ENCODE data around the gene ERG. TPM values are rescaled to one million over a fixed set of nuclear protein-coding genes. Genes with fewer than 3 reads are reported as not detected.

The ERG gene
- total RNA-seq, 2 experiments from 2014 or later, result not detected

GRCh38 chr21:38489729-38490128 lies 8.5 kb downstream of the ERG start:
- TF ChIP-seq CTCF (IDR thresholded peaks at IDR 0.05), result no peak
- no peak overlapping the region for H3K4me3 ChIP-seq (ENCODE audit: low read length)
- H3K4me1 ChIP-seq (ENCODE audit: insufficient read depth, low read length), result no peaks in the 10 kb centered on the region
- H3K36me3 Mint-ChIP-seq (ENCODE audit: low read depth), result no peaks in the 10 kb centered on the region
- H3K4me1 Mint-ChIP-seq (ENCODE audit: low read depth), result no peaks in the 10 kb centered on the region
- H3K27ac Mint-ChIP-seq, result no peak overlapping the region
- POLR2A ChIA-PET, result no interaction called here
- H3K27me3 Mint-ChIP-seq, result peaks cover 49% of the 10 kb centered on the region
- intact Hi-C loops (cut with DNase I, micrococcal nuclease), result no loop called here
- H3K27ac ChIP-seq (ENCODE audit: low read depth in 1 of 2, low read length in 2 of 2), result no peak overlapping the region
- no peaks in the 10 kb centered on the region for H3K36me3 ChIP-seq (ENCODE audit: insufficient read depth, low read length)
- DNase-seq (no peak), ATAC-seq (ENCODE audit: poor library complexity) (no peak)
- H3K4me3 Mint-ChIP-seq, result no peak overlapping the region
- H3K9me3 ChIP-seq (ENCODE audit: control insufficient read depth in 1 of 2, insufficient read depth in 1 of 2, low read length in 2 of 2), result no peaks in the 10 kb centered on the region
- CTCF ChIA-PET, result no interaction called here
- no peaks in the 10 kb centered on the region for H3K9me3 Mint-ChIP-seq
- peaks cover 0 to 3% of the 10 kb centered on the region in 2 experiments for H3K27me3 ChIP-seq (ENCODE audit: control insufficient read depth in 1 of 2, insufficient read depth in 2 of 2, low read length in 2 of 2)

GRCh38 chr21:38489271-38489652 lies 9.0 kb downstream of the ERG start:
- no peak for ATAC-seq (ENCODE audit: poor library complexity)
- Mint-ChIP-seq H3K9me3 (no peaks in the 10 kb centered on the region), H3K36me3 (ENCODE audit: low read depth) (no peaks in the 10 kb centered on the region), H3K4me1 (ENCODE audit: low read depth) (no peaks in the 10 kb centered on the region), H3K4me3 (no peak overlapping the region), H3K27ac (no peak overlapping the region), H3K27me3 (peaks cover 48% of the 10 kb centered on the region)
- Histone ChIP-seq H3K27ac (ENCODE audit: low read depth in 1 of 2, low read length in 2 of 2) (no peak overlapping the region), H3K4me3 (ENCODE audit: low read length) (no peak overlapping the region), H3K27me3 (ENCODE audit: control insufficient read depth in 1 of 2, insufficient read depth in 2 of 2, low read length in 2 of 2) (peaks cover 0 to 3% of the 10 kb centered on the region in 2 experiments), H3K9me3 (ENCODE audit: control insufficient read depth in 1 of 2, insufficient read depth in 1 of 2, low read length in 2 of 2) (no peaks in the 10 kb centered on the region), H3K36me3 (ENCODE audit: insufficient read depth, low read length) (no peaks in the 10 kb centered on the region), H3K4me1 (ENCODE audit: insufficient read depth, low read length) (no peaks in the 10 kb centered on the region)
- no peak for DNase-seq
- intact Hi-C loops (cut with DNase I, micrococcal nuclease), result no loop called here
- ChIA-PET POLR2A (no interaction called here), CTCF (no interaction called here)
- TF ChIP-seq CTCF (IDR thresholded peaks at IDR 0.05), result no peak

GRCh38 chr21:38488640-38489270 lies 9.5 kb downstream of the ERG start:
- ATAC-seq (ENCODE audit: poor library complexity) (no peak), DNase-seq (no peak)
- H3K27ac Mint-ChIP-seq, result no peak overlapping the region
- peaks cover 47% of the 10 kb centered on the region for H3K27me3 Mint-ChIP-seq
- POLR2A ChIA-PET, result no interaction called here
- H3K9me3 Mint-ChIP-seq, result no peaks in the 10 kb centered on the region
- H3K36me3 Mint-ChIP-seq (ENCODE audit: low read depth), result no peaks in the 10 kb centered on the region
- Histone ChIP-seq H3K36me3 (ENCODE audit: insufficient read depth, low read length) (no peaks in the 10 kb centered on the region), H3K9me3 (ENCODE audit: control insufficient read depth in 1 of 2, insufficient read depth in 1 of 2, low read length in 2 of 2) (no peaks in the 10 kb centered on the region), H3K4me3 (ENCODE audit: low read length) (no peak overlapping the region), H3K27me3 (ENCODE audit: control insufficient read depth in 1 of 2, insufficient read depth in 2 of 2, low read length in 2 of 2) (no peaks in the 10 kb centered on the region), H3K4me1 (ENCODE audit: insufficient read depth, low read length) (no peaks in the 10 kb centered on the region), H3K27ac (ENCODE audit: low read depth in 1 of 2, low read length in 2 of 2) (no peak overlapping the region)
- no peak overlapping the region for H3K4me3 Mint-ChIP-seq
- intact Hi-C loops (cut with DNase I, micrococcal nuclease), result no loop called here
- CTCF ChIA-PET, result no interaction called here
- TF ChIP-seq CTCF (IDR thresholded peaks at IDR 0.05), result no peak
- H3K4me1 Mint-ChIP-seq (ENCODE audit: low read depth), result no peaks in the 10 kb centered on the region

Data from CD4-positive, alpha-beta T cell (primary cell).